ENCODE results near the gene KCNAB3.

Gene KCNAB3

DNA sequence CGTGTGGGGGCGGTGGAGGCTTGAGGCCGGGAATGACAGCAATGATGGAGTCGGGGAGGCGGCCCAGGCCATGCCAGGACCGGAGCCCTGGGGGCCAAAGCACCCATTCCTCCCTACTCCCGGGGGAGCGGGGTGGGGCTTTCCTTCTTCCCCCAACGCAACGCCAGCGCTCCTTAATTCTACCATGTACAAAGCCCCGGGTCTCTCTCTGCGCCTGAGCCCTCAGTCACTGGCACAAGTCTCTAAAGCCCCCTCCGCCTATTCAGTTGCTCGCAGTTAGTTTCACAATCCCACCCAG is 13.3 kb downstream of the KCNAB3 start:
- Histone ChIP-seq H3K9me3 (ENCODE audit: control insufficient read depth, low read length) (no peaks in the 10 kb centered on the region), H3K14ac (ENCODE audit: low read length in 2 of 2) (no peak overlapping the region), H4K91ac (ENCODE audit: low read length) (peak overlapping the region; percentile 93), H3K9ac (ENCODE audit: low read length) (peak overlapping the region; percentile 89), H3K4ac (ENCODE audit: low read depth in 1 of 2, low read length in 2 of 2) (peak overlapping the region; percentile 95 to 98), H3K23ac (ENCODE audit: low read length in 2 of 2) (no peak overlapping the region), H4K8ac (ENCODE audit: low read length) (peak overlapping the region; percentile 99), H3K27ac (ENCODE audit: low read length, poor library complexity, severe bottlenecking) (no peak overlapping the region), H3K4me1 (ENCODE audit: control insufficient read depth, insufficient read depth, low read depth, low read length) (peaks cover 15% of the 10 kb centered on the region), H2AK5ac (ENCODE audit: low read length, severe bottlenecking) (no peak overlapping the region), H3K27me3 (ENCODE audit: control insufficient read depth in 1 of 2, insufficient read depth in 1 of 2, low read length in 2 of 2) (no peaks in the 10 kb centered on the region), H2BK120ac (ENCODE audit: low read depth, low read length) (no peak overlapping the region), H2BK5ac (ENCODE audit: low read depth, low read length, poor library complexity, severe bottlenecking) (no peak overlapping the region), H3K36me3 (ENCODE audit: control insufficient read depth in 1 of 2, insufficient read depth in 2 of 2, low read depth in 1 of 2, low read length in 2 of 2) (peaks cover 12 to 14% of the 10 kb centered on the region in 2 experiments), H3K79me1 (replicated peaks; ENCODE audit: low read length, poor library complexity, severe bottlenecking) (peaks cover 2% of the 10 kb centered on the region), H2BK15ac (ENCODE audit: low read depth, poor library complexity, severe bottlenecking) (peak overlapping the region; percentile 96), H2AFZ (ENCODE audit: low read depth, low read length) (peak overlapping the region; percentile 92), H3K4me2 (ENCODE audit: low read length, poor library complexity, severe bottlenecking) (peak overlapping the region; percentile 89), H2BK12ac (ENCODE audit: low read length in 2 of 2) (no peak overlapping the region), H3K4me3 (ENCODE audit: insufficient read depth in 1 of 2, low read depth in 1 of 2, low read length in 2 of 2) (peak overlapping the region; percentile 20 to 75), H3K18ac (ENCODE audit: low read depth in 1 of 2, low read length in 2 of 2) (peak overlapping the region; percentile 96 to 99)
- WGBS, result 58% methylated on average over 15 of the region's 15 CpGs
- no peak for DNase-seq

DNA sequence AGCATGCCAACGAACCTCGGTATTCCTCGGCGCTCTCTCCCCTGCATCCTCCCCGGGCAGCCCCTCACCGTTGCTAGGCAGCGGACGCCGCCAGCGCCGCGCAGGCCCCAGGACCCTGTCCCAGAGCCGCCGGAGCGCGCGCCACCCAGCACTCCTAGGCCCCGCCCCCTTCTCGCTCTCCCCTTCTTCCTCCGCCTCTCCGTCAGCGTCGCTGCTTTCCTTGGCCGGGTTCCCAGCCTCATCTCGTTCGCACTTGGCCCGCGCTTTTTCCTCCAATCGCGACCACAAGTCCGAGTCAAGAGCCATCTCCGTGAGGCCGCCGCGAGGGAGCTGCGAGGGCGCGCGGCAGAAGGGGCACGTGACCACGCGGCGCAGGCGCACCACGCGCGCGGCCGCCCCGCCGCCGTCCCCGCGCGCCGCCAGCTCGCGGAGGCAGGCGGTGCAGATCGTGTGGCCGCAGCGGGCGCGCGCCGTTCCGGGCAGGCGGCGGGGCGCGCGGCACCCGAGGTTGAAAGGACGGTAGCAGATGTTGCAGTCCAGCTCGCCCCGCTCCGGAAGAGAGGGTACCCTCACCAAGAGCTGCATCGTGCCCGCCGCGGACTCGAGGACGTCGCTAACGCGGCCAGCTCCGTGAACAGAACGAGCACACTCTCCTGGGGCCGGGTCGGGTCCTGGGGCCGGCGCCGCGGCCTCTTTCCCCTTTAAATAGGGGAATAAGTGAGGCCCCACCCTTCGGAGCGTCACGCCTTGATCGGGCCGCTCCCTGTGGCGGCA is 13.9 kb downstream of the KCNAB3 start, which contains the start of gene RNF227:
Gene RNF227 (minus strand): TSS at position 679 of the 774 bp plus-strand sequence. CDS start 94 bp downstream, at position 585.
- Histone ChIP-seq H3K27ac (ENCODE audit: low read length, poor library complexity, severe bottlenecking) (peak within 1 kb of the TSS; percentile 4), H2AFZ (ENCODE audit: low read depth, low read length) (peak within 1 kb of the TSS; percentile 92), H4K8ac (ENCODE audit: low read length) (peak within 1 kb of the TSS; percentile 99), H3K27me3 (ENCODE audit: control insufficient read depth in 1 of 2, insufficient read depth in 1 of 2, low read length in 2 of 2) (no peaks in the 10 kb centered on the region), H3K4me1 (ENCODE audit: control insufficient read depth, insufficient read depth, low read depth, low read length) (peaks cover 15% of the 10 kb centered on the region), H2BK5ac (ENCODE audit: low read depth, low read length, poor library complexity, severe bottlenecking) (no peak within 1 kb of the TSS), H3K18ac (ENCODE audit: low read depth in 1 of 2, low read length in 2 of 2) (peak within 1 kb of the TSS; percentile 96 to 99), H3K4me2 (ENCODE audit: low read length, poor library complexity, severe bottlenecking) (peak within 1 kb of the TSS; percentile 89), H3K79me1 (replicated peaks; ENCODE audit: low read length, poor library complexity, severe bottlenecking) (peaks cover 2% of the 10 kb centered on the region), H2BK15ac (ENCODE audit: low read depth, poor library complexity, severe bottlenecking) (peak within 1 kb of the TSS; percentile 96), H3K36me3 (ENCODE audit: control insufficient read depth in 1 of 2, insufficient read depth in 2 of 2, low read depth in 1 of 2, low read length in 2 of 2) (peaks cover 17 to 19% of the 10 kb centered on the region in 2 experiments), H2AK5ac (ENCODE audit: low read length, severe bottlenecking) (no peak within 1 kb of the TSS), H3K14ac (ENCODE audit: low read length in 2 of 2) (peak within 1 kb of the TSS in 1 of 2 experiments; percentile 98), H3K4me3 (ENCODE audit: insufficient read depth in 1 of 2, low read depth in 1 of 2, low read length in 2 of 2) (peak within 1 kb of the TSS; percentile 48 to 86), H2BK120ac (ENCODE audit: low read depth, low read length) (peak within 1 kb of the TSS; percentile 90), H3K4ac (ENCODE audit: low read depth in 1 of 2, low read length in 2 of 2) (peak within 1 kb of the TSS; percentile 95 to 98), H3K23ac (ENCODE audit: low read length in 2 of 2) (peak within 1 kb of the TSS in 1 of 2 experiments; percentile 92), H3K9ac (ENCODE audit: low read length) (peak within 1 kb of the TSS; percentile 89), H3K9me3 (ENCODE audit: control insufficient read depth, low read length) (no peaks in the 10 kb centered on the region), H2BK12ac (ENCODE audit: low read length in 2 of 2) (peak within 1 kb of the TSS; percentile 8 to 81), H4K91ac (ENCODE audit: low read length) (peak within 1 kb of the TSS; percentile 93)
- WGBS, result 2% methylated on average over 96 of the region's 100 CpGs
- DNase-seq, result peak; percentile 96

DNA sequence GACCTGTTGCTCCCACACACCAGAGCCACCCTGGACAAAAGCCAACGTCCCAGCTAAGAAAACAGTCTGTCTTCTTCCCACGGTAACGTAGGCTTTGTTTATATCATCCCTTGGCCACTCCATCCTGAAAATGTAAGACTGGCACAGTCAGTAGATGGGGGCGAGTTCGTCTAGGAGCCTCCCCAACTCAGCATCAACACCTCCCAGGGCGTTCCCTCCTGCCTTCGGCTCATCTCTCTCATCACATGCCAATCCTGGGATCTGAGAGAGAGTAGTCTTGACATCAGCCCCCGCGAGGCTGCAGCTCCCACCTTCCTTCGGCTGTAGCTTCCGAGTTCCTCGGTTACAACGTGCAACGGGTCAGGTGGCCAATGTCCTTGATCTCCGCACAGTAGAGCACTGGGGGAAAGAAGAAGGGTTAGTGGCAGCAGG is 14.5 kb downstream of the KCNAB3 start:
- WGBS, result 28% methylated on average over 11 of the region's 15 CpGs
- Histone ChIP-seq H2BK15ac (ENCODE audit: low read depth, poor library complexity, severe bottlenecking) (no peak overlapping the region), H2BK12ac (ENCODE audit: low read length in 2 of 2) (peak overlapping the region in 1 of 2 experiments; percentile 37), H3K14ac (ENCODE audit: low read length in 2 of 2) (peak overlapping the region in 1 of 2 experiments; percentile 66), H2BK5ac (ENCODE audit: low read depth, low read length, poor library complexity, severe bottlenecking) (no peak overlapping the region), H4K8ac (ENCODE audit: low read length) (no peak overlapping the region), H3K9ac (ENCODE audit: low read length) (peak overlapping the region; percentile 89), H3K27ac (ENCODE audit: low read length, poor library complexity, severe bottlenecking) (no peak overlapping the region), H3K4ac (ENCODE audit: low read depth in 1 of 2, low read length in 2 of 2) (peak overlapping the region in 1 of 2 experiments; percentile 55), H2AFZ (ENCODE audit: low read depth, low read length) (peak overlapping the region; percentile 62), H3K23ac (ENCODE audit: low read length in 2 of 2) (peak overlapping the region in 1 of 2 experiments; percentile 79), H3K4me3 (ENCODE audit: insufficient read depth in 1 of 2, low read depth in 1 of 2, low read length in 2 of 2) (peak overlapping the region; percentile 48 to 86), H3K4me2 (ENCODE audit: low read length, poor library complexity, severe bottlenecking) (peak overlapping the region; percentile 82), H3K18ac (ENCODE audit: low read depth in 1 of 2, low read length in 2 of 2) (peak overlapping the region in 1 of 2 experiments; percentile 96), H2AK5ac (ENCODE audit: low read length, severe bottlenecking) (no peak overlapping the region), H3K4me1 (ENCODE audit: control insufficient read depth, insufficient read depth, low read depth, low read length) (peaks cover 15% of the 10 kb centered on the region), H4K91ac (ENCODE audit: low read length) (no peak overlapping the region), H3K36me3 (ENCODE audit: control insufficient read depth in 1 of 2, insufficient read depth in 2 of 2, low read depth in 1 of 2, low read length in 2 of 2) (peaks cover 23 to 26% of the 10 kb centered on the region in 2 experiments), H3K79me1 (replicated peaks; ENCODE audit: low read length, poor library complexity, severe bottlenecking) (peaks cover 3% of the 10 kb centered on the region), H3K27me3 (ENCODE audit: control insufficient read depth in 1 of 2, insufficient read depth in 1 of 2, low read length in 2 of 2) (no peaks in the 10 kb centered on the region), H2BK120ac (ENCODE audit: low read depth, low read length) (no peak overlapping the region), H3K9me3 (ENCODE audit: control insufficient read depth, low read length) (no peaks in the 10 kb centered on the region)
- no peak for DNase-seq

DNA sequence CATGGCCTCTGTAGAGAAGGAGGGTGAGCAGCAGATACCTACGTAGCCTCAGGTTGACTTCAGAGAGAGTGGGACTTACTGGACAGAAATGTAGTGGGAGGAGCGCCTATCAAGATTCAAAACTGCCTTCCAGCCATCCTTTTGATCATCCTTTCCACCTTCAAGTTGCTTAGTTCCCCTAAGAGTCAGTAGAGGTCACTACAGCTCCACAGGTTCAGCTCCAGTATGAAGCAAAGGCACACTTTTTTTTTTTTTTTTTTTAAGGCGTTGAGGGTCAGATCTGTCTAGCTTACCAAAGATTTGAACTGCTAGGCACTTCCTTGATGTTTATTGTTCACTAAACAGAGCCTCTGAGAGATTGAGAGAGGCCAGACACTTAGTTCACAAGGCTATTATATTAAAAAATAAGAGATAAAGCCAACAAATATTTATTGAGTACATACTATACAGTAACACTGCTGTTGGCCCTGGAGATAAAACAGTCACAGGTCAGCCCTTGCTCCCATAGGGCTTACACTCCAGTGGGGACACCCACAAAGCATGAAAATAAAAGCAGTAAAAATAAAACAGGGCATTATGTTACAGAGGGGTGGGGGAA is 16.6 kb downstream of the KCNAB3 start:
- Histone ChIP-seq H3K14ac (ENCODE audit: low read length in 2 of 2) (no peak overlapping the region), H4K91ac (ENCODE audit: low read length) (no peak overlapping the region), H4K8ac (ENCODE audit: low read length) (no peak overlapping the region), H2AFZ (ENCODE audit: low read depth, low read length) (no peak overlapping the region), H3K9me3 (ENCODE audit: control insufficient read depth, low read length) (no peaks in the 10 kb centered on the region), H3K27ac (ENCODE audit: low read length, poor library complexity, severe bottlenecking) (no peak overlapping the region), H3K4me2 (ENCODE audit: low read length, poor library complexity, severe bottlenecking) (no peak overlapping the region), H2BK12ac (ENCODE audit: low read length in 2 of 2) (no peak overlapping the region), H2AK5ac (ENCODE audit: low read length, severe bottlenecking) (no peak overlapping the region), H3K4me1 (ENCODE audit: control insufficient read depth, insufficient read depth, low read depth, low read length) (peaks cover 15% of the 10 kb centered on the region), H3K4ac (ENCODE audit: low read depth in 1 of 2, low read length in 2 of 2) (no peak overlapping the region), H2BK15ac (ENCODE audit: low read depth, poor library complexity, severe bottlenecking) (no peak overlapping the region), H3K79me1 (replicated peaks; ENCODE audit: low read length, poor library complexity, severe bottlenecking) (peaks cover 3% of the 10 kb centered on the region), H2BK5ac (ENCODE audit: low read depth, low read length, poor library complexity, severe bottlenecking) (no peak overlapping the region), H3K27me3 (ENCODE audit: control insufficient read depth in 1 of 2, insufficient read depth in 1 of 2, low read length in 2 of 2) (no peaks in the 10 kb centered on the region), H3K9ac (ENCODE audit: low read length) (peak overlapping the region; percentile 51), H3K36me3 (ENCODE audit: control insufficient read depth in 1 of 2, insufficient read depth in 2 of 2, low read depth in 1 of 2, low read length in 2 of 2) (peaks cover 43 to 46% of the 10 kb centered on the region in 2 experiments), H3K4me3 (ENCODE audit: insufficient read depth in 1 of 2, low read depth in 1 of 2, low read length in 2 of 2) (no peak overlapping the region), H2BK120ac (ENCODE audit: low read depth, low read length) (no peak overlapping the region), H3K23ac (ENCODE audit: low read length in 2 of 2) (no peak overlapping the region), H3K18ac (ENCODE audit: low read depth in 1 of 2, low read length in 2 of 2) (no peak overlapping the region)
- WGBS, result 51% methylated on average over 2 of the region's 3 CpGs
- peak; percentile 81 for DNase-seq
